Measurements from ENCODE around the gene SSH3.
A peak's percentile ranks its signal among the peaks of the same experiment; 100 is the strongest.

SSH3 gene

DNA sequence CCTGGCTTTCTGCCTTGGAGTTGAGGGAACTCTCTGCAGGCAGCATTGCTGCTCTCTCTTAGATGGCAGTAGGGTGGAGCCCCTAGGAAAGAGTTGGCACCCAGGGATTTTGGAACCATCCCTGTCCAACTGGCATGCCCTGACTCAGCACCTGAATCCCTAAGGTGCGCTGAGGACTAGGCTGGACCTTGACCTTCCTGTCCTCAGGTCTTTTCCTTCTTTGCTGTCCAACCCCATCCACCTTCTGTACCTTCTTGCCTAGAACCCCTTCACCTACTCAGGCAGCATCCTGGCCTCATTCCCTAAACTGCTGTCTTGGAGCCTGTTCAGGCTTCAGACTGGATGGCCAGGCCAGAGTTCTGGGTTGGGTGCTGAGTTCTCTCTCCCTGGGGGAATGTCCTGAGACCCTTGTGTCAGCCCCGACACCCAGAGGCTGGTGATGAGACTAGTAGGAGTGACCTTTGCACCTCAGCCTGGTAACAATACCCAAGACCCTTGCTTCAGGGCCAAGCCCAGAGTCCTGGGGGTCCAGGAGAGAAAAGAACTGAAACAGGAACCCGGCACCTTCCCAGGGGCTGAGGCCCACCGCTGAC is 52.6 kb downstream of the SSH3 start:
- Histone ChIP-seq H4K20me1 (ENCODE audit: insufficient read depth, low read length) (no peaks in the 10 kb centered on the region), H3K4me1 (ENCODE audit: low read length) (peaks cover 56% of the 10 kb centered on the region), H3K4me3 (ENCODE audit: low read length) (peak overlapping the region; percentile 68), H3K79me2 (ENCODE audit: low read length) (peaks cover 30% of the 10 kb centered on the region), H3K27ac (ENCODE audit: low read length) (peak overlapping the region; percentile 95), H3K9me3 (ENCODE audit: insufficient read depth, low read length) (no peaks in the 10 kb centered on the region), H3K9ac (ENCODE audit: low read length) (peak overlapping the region; percentile 98), H3K36me3 (replicated peaks; ENCODE audit: low read depth, low read length) (peaks cover 12% of the 10 kb centered on the region), H2AFZ (ENCODE audit: low read depth, low read length) (no peak overlapping the region), H3K4me2 (ENCODE audit: low read length) (peak overlapping the region; percentile 97), H3K27me3 (ENCODE audit: low read depth, low read length) (no peaks in the 10 kb centered on the region)
- no peak for TF ChIP-seq EZH2phosphoT487 (IDR thresholded peaks at IDR 0.05; ENCODE audit: low read depth)
- TF ChIP-seq, protein P1, sequence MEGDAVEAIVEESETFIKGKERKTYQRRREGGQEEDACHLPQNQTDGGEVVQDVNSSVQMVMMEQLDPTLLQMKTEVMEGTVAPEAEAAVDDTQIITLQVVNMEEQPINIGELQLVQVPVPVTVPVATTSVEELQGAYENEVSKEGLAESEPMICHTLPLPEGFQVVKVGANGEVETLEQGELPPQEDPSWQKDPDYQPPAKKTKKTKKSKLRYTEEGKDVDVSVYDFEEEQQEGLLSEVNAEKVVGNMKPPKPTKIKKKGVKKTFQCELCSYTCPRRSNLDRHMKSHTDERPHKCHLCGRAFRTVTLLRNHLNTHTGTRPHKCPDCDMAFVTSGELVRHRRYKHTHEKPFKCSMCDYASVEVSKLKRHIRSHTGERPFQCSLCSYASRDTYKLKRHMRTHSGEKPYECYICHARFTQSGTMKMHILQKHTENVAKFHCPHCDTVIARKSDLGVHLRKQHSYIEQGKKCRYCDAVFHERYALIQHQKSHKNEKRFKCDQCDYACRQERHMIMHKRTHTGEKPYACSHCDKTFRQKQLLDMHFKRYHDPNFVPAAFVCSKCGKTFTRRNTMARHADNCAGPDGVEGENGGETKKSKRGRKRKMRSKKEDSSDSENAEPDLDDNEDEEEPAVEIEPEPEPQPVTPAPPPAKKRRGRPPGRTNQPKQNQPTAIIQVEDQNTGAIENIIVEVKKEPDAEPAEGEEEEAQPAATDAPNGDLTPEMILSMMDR (IDR thresholded peaks at IDR 0.05; ENCODE audit: low read depth, low read length) = no peak

DNA sequence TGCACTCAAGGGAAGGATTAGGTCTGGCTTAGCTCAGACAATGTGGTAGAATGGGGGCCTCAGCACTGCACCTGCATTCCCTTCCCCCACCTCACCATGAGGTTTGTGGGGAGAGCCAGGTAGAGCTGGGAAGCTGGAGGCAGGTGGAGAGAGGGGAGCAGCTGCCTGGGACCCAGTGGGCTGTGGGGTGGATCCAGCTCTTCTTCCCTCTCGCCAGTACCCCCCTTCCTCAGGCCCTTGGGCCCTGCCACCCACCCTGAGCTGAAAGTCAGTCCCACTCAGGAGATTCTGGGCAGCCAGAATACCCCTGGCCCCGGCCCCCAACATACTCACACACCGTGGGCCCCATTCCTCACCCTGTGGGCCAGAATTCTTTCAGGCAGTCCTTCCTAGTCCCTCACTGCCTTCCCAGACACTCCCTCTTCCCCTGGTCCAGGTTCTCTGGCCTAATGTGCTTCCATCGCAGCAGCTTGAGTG is 53.1 kb downstream of the SSH3 start:
- Histone ChIP-seq H2AFZ (ENCODE audit: low read depth, low read length) (no peak overlapping the region), H3K36me3 (replicated peaks; ENCODE audit: low read depth, low read length) (peaks cover 8% of the 10 kb centered on the region), H3K79me2 (ENCODE audit: low read length) (peaks cover 28% of the 10 kb centered on the region), H3K9me3 (ENCODE audit: insufficient read depth, low read length) (no peaks in the 10 kb centered on the region), H3K27ac (ENCODE audit: low read length) (peak overlapping the region; percentile 95), H3K4me1 (ENCODE audit: low read length) (peaks cover 51% of the 10 kb centered on the region), H3K9ac (ENCODE audit: low read length) (peak overlapping the region; percentile 98), H3K4me2 (ENCODE audit: low read length) (peak overlapping the region; percentile 97), H3K4me3 (ENCODE audit: low read length) (peak overlapping the region; percentile 68), H3K27me3 (ENCODE audit: low read depth, low read length) (no peaks in the 10 kb centered on the region), H4K20me1 (ENCODE audit: insufficient read depth, low read length) (no peaks in the 10 kb centered on the region)
- TF ChIP-seq EZH2phosphoT487 (IDR thresholded peaks at IDR 0.05; ENCODE audit: low read depth) = no peak
- TF ChIP-seq, protein P1 (IDR thresholded peaks at IDR 0.05; ENCODE audit: low read depth, low read length) = no peak

DNA sequence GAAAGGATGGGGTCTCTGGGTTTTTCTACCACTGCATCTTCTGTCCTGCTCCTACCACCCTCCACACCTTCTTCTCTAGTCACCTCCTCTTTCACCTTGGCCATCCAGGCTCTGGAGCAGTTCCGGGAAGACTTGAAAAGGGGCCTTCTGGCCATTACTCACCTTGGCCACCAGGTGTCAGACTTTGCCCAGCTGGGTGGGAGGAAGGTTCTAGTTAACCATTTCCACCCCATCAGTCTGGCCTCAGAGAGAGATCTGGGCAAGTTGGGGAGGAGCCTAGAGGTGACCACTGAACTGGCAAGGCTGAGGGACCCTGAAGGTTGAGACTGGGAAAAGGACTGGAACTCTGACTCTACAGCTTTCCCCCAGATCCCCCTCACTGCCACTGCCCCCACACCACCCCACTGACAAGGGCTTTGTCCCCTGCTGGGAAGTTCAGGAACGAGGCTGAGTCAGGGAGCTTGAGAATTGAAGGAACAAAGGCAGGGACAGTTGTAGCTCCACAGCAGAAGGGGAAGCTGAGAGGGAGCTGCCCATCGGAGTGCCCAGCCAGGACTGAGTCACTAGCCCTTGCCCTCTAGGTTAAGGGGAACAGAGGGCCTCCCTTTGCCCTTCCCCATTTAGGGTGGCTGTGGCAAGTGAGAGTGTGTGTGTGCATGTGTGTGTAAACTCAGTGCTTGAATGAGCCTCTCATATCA is 53.7 kb downstream of the SSH3 start:
- H3K79me2 ChIP-seq (ENCODE audit: low read length) = peaks cover 25% of the 10 kb centered on the region
- H3K9me3 ChIP-seq (ENCODE audit: insufficient read depth, low read length) = no peaks in the 10 kb centered on the region
- peak overlapping the region; percentile 98 for H3K9ac ChIP-seq (ENCODE audit: low read length)
- peak overlapping the region; percentile 37; the same call in 1 of the 2 replicates for H2AFZ ChIP-seq (ENCODE audit: low read depth, low read length)
- H3K27ac ChIP-seq (ENCODE audit: low read length) = peak overlapping the region; percentile 95
- TF ChIP-seq, protein P1 (IDR thresholded peaks at IDR 0.05; ENCODE audit: low read depth, low read length) = peak; percentile 97
- TF ChIP-seq EZH2phosphoT487 (IDR thresholded peaks at IDR 0.05; ENCODE audit: low read depth) = no peak
- H4K20me1 ChIP-seq (ENCODE audit: insufficient read depth, low read length) = no peaks in the 10 kb centered on the region
- peaks cover 45% of the 10 kb centered on the region for H3K4me1 ChIP-seq (ENCODE audit: low read length)
- H3K27me3 ChIP-seq (ENCODE audit: low read depth, low read length) = no peaks in the 10 kb centered on the region
- peak overlapping the region; percentile 97 for H3K4me2 ChIP-seq (ENCODE audit: low read length)
- H3K36me3 ChIP-seq (replicated peaks; ENCODE audit: low read depth, low read length) = peaks cover 5% of the 10 kb centered on the region
- H3K4me3 ChIP-seq (ENCODE audit: low read length) = peak overlapping the region; percentile 68
